H1 (cell line): Measurements from ENCODE around the gene CCDC112. TPM values are rescaled to one million over a fixed set of nuclear protein-coding genes. Genes with fewer than 3 reads are reported as not detected.

Source experiments
- CTCF ChIA-PET: fragments of 300-600 bp; sonication (Branson Sonifier 250); formaldehyde crosslinking; loops from one replicate; lab custom pipeline; 2021; ENCODE audit not compliant: partially characterized antibody; lab: Charles Lee
- POLR2A ChIA-PET: fragments of 300-600 bp; sonication (Branson Sonifier 250); formaldehyde crosslinking; loops from one replicate; lab custom pipeline; 2021; ENCODE audit warnings: inconsistent platforms; ENCODE audit not compliant: partially characterized antibody; lab: Charles Lee
- DNase-seq, 2 experiments: peaks; one replicate each; pipeline versions ENCODE4 v3.0.0 to v3.0.0-alpha.2; 2010 to 2022; ENCODE audit warnings: low spot score in 2 of 2, low read depth in 1 of 2, mixed read lengths in 1 of 2
- FAIRE-seq: peaks from 2 replicates; lab custom pipeline; 2011; peaks lifted over from hg19 to GRCh38; lab: Jason Lieb, UNC
- H2AFZ ChIP-seq: 2 replicates; pipeline ENCODE4 v1.8.1; 2012; ENCODE audit warnings: low read length, inconsistent platforms
- H2AK5ac ChIP-seq: 2 replicates; pipeline ENCODE4 v1.6.1; 2013; ENCODE audit warnings: low read depth, low read length
- H2BK120ac ChIP-seq: replicated peaks from 2 replicates; pipeline ENCODE3; 2013; ENCODE audit warnings: low read depth, low read length, inconsistent platforms
- H2BK12ac ChIP-seq: 2 replicates; pipeline ENCODE4 v1.6.1; 2013; ENCODE audit warnings: low read depth, low read length
- H2BK15ac ChIP-seq: 2 replicates; pipeline ENCODE4 v1.6.1; 2013; ENCODE audit warnings: low read length
- H2BK20ac ChIP-seq: 2 replicates; pipeline ENCODE4 v1.6.1; 2013; ENCODE audit warnings: low read length
- H2BK5ac ChIP-seq: 2 replicates; pipeline ENCODE4 v1.6.1; 2013; ENCODE audit warnings: low read depth, low read length
- H3K14ac ChIP-seq: 2 replicates; pipeline ENCODE4 v1.6.1; 2013; ENCODE audit warnings: inconsistent platforms; ENCODE audit not compliant: insufficient read length
- H3K18ac ChIP-seq: 2 replicates; pipeline ENCODE4 v1.6.1; 2013; ENCODE audit warnings: low read length; ENCODE audit errors: extremely low read depth
- H3K23ac ChIP-seq: 2 replicates; pipeline ENCODE4 v1.6.1; 2013; ENCODE audit warnings: inconsistent platforms; ENCODE audit not compliant: insufficient read length
- H3K23me2 ChIP-seq: 2 replicates; pipeline ENCODE4 v1.6.1; 2013; ENCODE audit warnings: low read depth, low read length
- H3K27ac ChIP-seq: 2 replicates; pipeline ENCODE4 v1.6.1; 2011; ENCODE audit warnings: low read depth, low read length, inconsistent platforms
- H3K27me3 ChIP-seq, 4 experiments: replicated peaks in 1 of 4; 1 replicate in 1 of 4; 2 replicates in 3 of 4; pipeline versions ENCODE4 v1.6.1 to v1.8.1; 2011 to 2013; ENCODE audit warnings: low read length in 3 of 4, mild to moderate bottlenecking in 3 of 4, inconsistent platforms in 2 of 4, mixed read lengths in 2 of 4, moderate library complexity in 1 of 4; ENCODE audit not compliant: control insufficient read depth in 3 of 4, insufficient read depth in 3 of 4; ENCODE audit errors: extremely low read depth in 1 of 4
- H3K36me3 ChIP-seq, 4 experiments: 2 replicates each; pipeline versions ENCODE4 v1.6.1 to v1.8.1; 2011 to 2013; ENCODE audit warnings: mild to moderate bottlenecking in 4 of 4, low read length in 3 of 4, moderate library complexity in 2 of 4, control low read depth in 1 of 4, inconsistent platforms in 1 of 4; ENCODE audit not compliant: insufficient read depth in 4 of 4, control insufficient read depth in 2 of 4
- H3K4ac ChIP-seq: replicated peaks from 2 replicates; pipeline ENCODE3; 2013; ENCODE audit warnings: low read length, low read depth, mixed read lengths, inconsistent platforms; ENCODE audit not compliant: insufficient read length
- H3K4me1 ChIP-seq, 4 experiments: replicated peaks in 1 of 4; 1 replicate in 1 of 4; 2 replicates in 3 of 4; pipeline versions ENCODE4 v1.6.1 to v1.8.1; 2011 to 2013; ENCODE audit warnings: low read length in 3 of 4, inconsistent platforms in 2 of 4, mixed read lengths in 1 of 4; ENCODE audit not compliant: insufficient read depth in 4 of 4, control insufficient read depth in 3 of 4
- H3K4me2 ChIP-seq, 2 experiments: 2 replicates each; pipeline versions ENCODE4 v1.6.1 to v1.8.1; 2011 to 2013; ENCODE audit warnings: low read depth in 2 of 2, low read length in 2 of 2, control low read depth in 1 of 2, inconsistent platforms in 1 of 2, mild to moderate bottlenecking in 1 of 2; ENCODE audit not compliant: insufficient read depth in 1 of 2
- H3K4me3 ChIP-seq, 4 experiments: fragments of 200-600, 300-600 bp in 1 of 4; sonication (generic), shearing (Covaris generic), sonication (Bioruptor Twin) in 1 of 4; 2 replicates each; pipeline versions ENCODE4 v1.5.1 to v1.8.1; 2011 to 2016; ENCODE audit warnings: low read length in 4 of 4, low read depth in 3 of 4, control low read depth in 2 of 4, inconsistent platforms in 2 of 4, mild to moderate bottlenecking in 2 of 4, mixed read lengths in 1 of 4, moderate library complexity in 1 of 4; ENCODE audit not compliant: insufficient read depth in 2 of 4; ENCODE audit errors: extremely low read depth in 1 of 4
- H3K56ac ChIP-seq: replicated peaks from 2 replicates; pipeline ENCODE3; 2013; ENCODE audit warnings: low read depth, mild to moderate bottlenecking, mixed read lengths, low read length, inconsistent platforms; ENCODE audit not compliant: insufficient read length
- H3K79me1 ChIP-seq: 2 replicates; pipeline ENCODE4 v1.6.1; 2013; ENCODE audit warnings: low read depth, low read length, control low read depth
- H3K79me2 ChIP-seq, 2 experiments: 2 replicates each; pipeline versions ENCODE4 v1.6.1 to v1.8.1; 2012 to 2013; ENCODE audit warnings: low read length in 2 of 2, mild to moderate bottlenecking in 2 of 2, inconsistent platforms in 1 of 2; ENCODE audit not compliant: insufficient read depth in 2 of 2, control insufficient read depth in 1 of 2
- H3K9ac ChIP-seq, 4 experiments: replicated peaks in 1 of 4; 1 replicate in 1 of 4; 2 replicates in 3 of 4; pipeline versions ENCODE4 v1.6.1 to v1.8.1; 2011 to 2013; ENCODE audit warnings: low read depth in 3 of 4, low read length in 3 of 4, control low read depth in 2 of 4, mild to moderate bottlenecking in 2 of 4, moderate library complexity in 2 of 4, inconsistent platforms in 1 of 4; ENCODE audit errors: extremely low read depth in 1 of 4
- H3K9me3 ChIP-seq, 2 experiments: 2 replicates each; pipeline versions ENCODE4 v1.6.1 to v1.8.1; 2012 to 2013; ENCODE audit warnings: mild to moderate bottlenecking in 2 of 2, moderate library complexity in 2 of 2, control low read depth in 1 of 2, inconsistent platforms in 1 of 2, low read depth in 1 of 2, low read length in 1 of 2, mixed read lengths in 1 of 2; ENCODE audit not compliant: insufficient read depth in 2 of 2
- H4K20me1 ChIP-seq, 2 experiments: replicated peaks in 1 of 2; 2 replicates each; pipeline versions ENCODE3 to v1.8.1; 2011 to 2013; ENCODE audit warnings: inconsistent platforms in 2 of 2, low read length in 2 of 2, mild to moderate bottlenecking in 1 of 2; ENCODE audit not compliant: insufficient read depth in 2 of 2, control insufficient read depth in 1 of 2
- H4K5ac ChIP-seq: 2 replicates; pipeline ENCODE4 v1.6.1; 2013; ENCODE audit warnings: low read length, low read depth, mixed read lengths, inconsistent platforms; ENCODE audit not compliant: insufficient read length
- H4K8ac ChIP-seq: 2 replicates; pipeline ENCODE4 v1.8.0; 2013; ENCODE audit warnings: mild to moderate bottlenecking, moderate library complexity, low read length, inconsistent platforms; ENCODE audit not compliant: insufficient read depth; ENCODE audit errors: extremely low read depth
- H4K91ac ChIP-seq: replicated peaks from 2 replicates; pipeline ENCODE3; 2013; ENCODE audit warnings: low read length, mixed read lengths, inconsistent platforms; ENCODE audit not compliant: insufficient read length
- BRCA1 ChIP-seq: IDR thresholded peaks from 2 replicates; pipeline ENCODE4 v1.6.1; 2012; ENCODE audit warnings: low read depth, low read length, improper control_type of control experiment
- CREB1 ChIP-seq: IDR thresholded peaks from 2 replicates; pipeline ENCODE4 v1.6.1; 2012; ENCODE audit warnings: inconsistent platforms
- GABPA ChIP-seq: IDR thresholded peaks from 2 replicates; pipeline ENCODE4 v1.6.1; 2011; ENCODE audit warnings: mild to moderate bottlenecking, low read length, moderate library complexity, borderline replicate concordance; ENCODE audit not compliant: insufficient read depth
- PHF8 ChIP-seq: fragments of 200-600 bp; sonication (generic); conservative IDR thresholded peaks from 2 replicates; pipeline ENCODE4 v1.7.1; 2012; ENCODE audit warnings: low read depth, mild to moderate bottlenecking, inconsistent platforms, low read length, moderate library complexity
- RBBP5 ChIP-seq: IDR thresholded peaks from 2 replicates; pipeline ENCODE4 v1.7.1; 2012; ENCODE audit warnings: low read depth, mild to moderate bottlenecking, inconsistent platforms, low read length, moderate library complexity, borderline replicate concordance
- TEAD4 ChIP-seq: IDR thresholded peaks from 2 replicates; pipeline ENCODE4 v1.6.1; 2012; ENCODE audit warnings: low read depth, low read length, inconsistent platforms, mixed read lengths
- WGBS, 2 experiments: shearing (Covaris generic) in 1 of 2; methylation state at CpG; one replicate each; pipeline versions ENCODE4 v1.1.6 to v1.1.7; 2013 to 2015; ENCODE audit warnings: low lambda C conversion rate in 2 of 2, mixed read lengths in 2 of 2, inconsistent platforms in 1 of 2, low coverage in 1 of 2, missing lambda C conversion rate in 1 of 2; ENCODE audit not compliant: insufficient replicate concordance in 2 of 2, insufficient coverage in 1 of 2, insufficient read length in 1 of 2; ENCODE audit errors: extremely low coverage in 1 of 2, missing lambda C conversion rate in 1 of 2; 5-methylcytosine and 5-hydroxymethylcytosine counted together
- polyA plus RNA-seq, 7 experiments: library from polyadenylated mRNA; depleted of rRNA in 3 of 7; stranded (reverse) in 5 of 7; unstranded in 2 of 7; fragments of >200 nt in 5 of 7; fragments of 200-250 nt in 2 of 7; gene quantifications; 1 replicate in 5 of 7; 2 replicates in 1 of 7; 4 replicates in 1 of 7; pipeline versions ENCODE4 v1.2.1 to v1.2.3, GENCODE V29; 2011 to 2013; ENCODE audit warnings: missing spikeins in 2 of 7, mixed read lengths in 2 of 7
- total RNA-seq: library from RNA; stranded (reverse); fragmentation: NEBNext Ultra II Directional; extraction: Animal tissue kit (Norgen Biotek cat#: 25700); gene quantifications from 2 replicates; pipeline ENCODE4 v1.2.1, GENCODE V29; 2021

Gene CCDC112
- total and polyA plus RNA-seq, 2 of the 8 experiments (the other 6 are each of a cell fraction or from before 2014, with no cell fraction given), result 3.3 to 15.6 TPM

DNA sequence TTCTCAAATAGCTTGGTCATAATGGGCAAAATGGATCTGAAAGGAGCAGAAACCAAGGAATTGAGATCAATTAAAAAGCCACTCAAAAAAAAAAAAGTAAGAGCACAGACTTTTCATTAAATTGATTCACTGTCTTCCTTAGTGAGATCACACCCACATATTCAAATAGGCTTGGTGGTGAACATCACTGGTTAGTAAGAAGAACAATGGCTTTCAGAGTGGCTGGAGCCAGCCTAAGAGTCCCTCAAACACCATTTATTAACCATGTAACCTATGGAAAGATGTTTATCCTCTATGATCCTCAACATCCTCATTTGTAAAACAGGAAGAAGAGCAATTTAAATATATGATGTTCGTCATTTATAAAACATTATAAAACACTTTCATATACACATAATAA, 12.4 kb downstream of the CCDC112 start:
- Histone ChIP-seq H4K20me1 (peaks cover 0 to 2% of the 10 kb centered on the region in 2 experiments), H4K8ac (no peak overlapping the region), H3K27me3 (no peaks in the 10 kb centered on the region), H3K27ac (no peak overlapping the region), H4K5ac (no peak overlapping the region), H2BK20ac (no peak overlapping the region), H2BK12ac (no peak overlapping the region), H3K14ac (no peak overlapping the region), H4K91ac (no peak overlapping the region), H2AFZ (no peak overlapping the region), H3K79me1 (no peaks in the 10 kb centered on the region; the same call in 1 of the 2 replicates), H3K9ac (no peak overlapping the region), H2BK5ac (no peak overlapping the region), H2AK5ac (no peak overlapping the region), H3K9me3 (no peaks in the 10 kb centered on the region), H3K36me3 (no peaks in the 10 kb centered on the region; a peak in 1 of 8 replicates), H3K79me2 (peaks cover 0 to 42% of the 10 kb centered on the region in 2 experiments; a peak in 2 of 4 replicates), H2BK15ac (no peak overlapping the region), H2BK120ac (no peak overlapping the region), H3K4ac (no peak overlapping the region), H3K4me1 (no peaks in the 10 kb centered on the region), H3K4me2 (no peak overlapping the region), H3K23me2 (no peaks in the 10 kb centered on the region), H3K23ac (no peak overlapping the region), H3K18ac (no peak overlapping the region), H3K56ac (no peak overlapping the region), H3K4me3 (no peak overlapping the region)
- ChIA-PET POLR2A (interaction anchor here (0.6 kb wide), 1 partner anchor 655 kb away, joined by 3 read pairs; no protein-coding TSS in a partner anchor), CTCF (interaction anchor here (0.5 to 1.0 kb wide), 2 partner anchors 17 to 241 kb away, joined by 3 read pairs; no protein-coding TSS in a partner anchor)
- FAIRE-seq, result no peak
- WGBS, 2 experiments, result 96% methylated on average over 1 of the region's 1 CpG; no CpG with 5 or more reads in 1 of the 2 experiments
- DNase-seq, result no peak
- TF ChIP-seq TEAD4 (no peak), PHF8 (no peak), CREB1 (no peak), BRCA1 (no peak), GABPA (no peak), RBBP5 (no peak)
